GM06990 (cell line): Measurements from ENCODE around the gene ZNF69.
"Not testable (repeated sequence)": the region's sequence is repeated elsewhere in the genome, so short reads cannot be mapped to it uniquely, and the experiment has no call there.

Experiments
- DNase-seq: peaks from one replicate; pipeline ENCODE4 v3.0.0-alpha.2; 2011; ENCODE audit not compliant: insufficient read length; ENCODE audit errors: extremely low read depth
- H3K27me3 ChIP-seq: replicated peaks from 2 replicates; pipeline ENCODE4 v1.6.0; 2011; ENCODE audit warnings: low read length; ENCODE audit not compliant: control insufficient read depth, insufficient read depth
- H3K36me3 ChIP-seq: 2 replicates; pipeline ENCODE4 v1.5.1; 2011; ENCODE audit warnings: low read length; ENCODE audit not compliant: control insufficient read depth, insufficient read depth
- H3K4me3 ChIP-seq: replicated peaks from 2 replicates; pipeline ENCODE4 v1.5.1; 2011; ENCODE audit warnings: low read depth, mild to moderate bottlenecking, control low read depth, low read length
- CTCF ChIP-seq: IDR thresholded peaks from 2 replicates; pipeline ENCODE4 v1.5.1; 2011; ENCODE audit warnings: low read length, control low read depth, mild to moderate bottlenecking, inconsistent platforms; ENCODE audit not compliant: insufficient read depth, poor library complexity, severe bottlenecking

The ZNF69 gene

GRCh38 chr19:11853358-11853757 is 34.2 kb upstream of the ZNF69 start:
- Histone ChIP-seq H3K4me3 (no peak overlapping the region), H3K27me3 (no peaks in the 10 kb centered on the region), H3K36me3 (no peaks in the 10 kb centered on the region; the same call in none of the 2 replicates)
- DNase-seq = no peak
- no peak for TF ChIP-seq CTCF

DNA sequence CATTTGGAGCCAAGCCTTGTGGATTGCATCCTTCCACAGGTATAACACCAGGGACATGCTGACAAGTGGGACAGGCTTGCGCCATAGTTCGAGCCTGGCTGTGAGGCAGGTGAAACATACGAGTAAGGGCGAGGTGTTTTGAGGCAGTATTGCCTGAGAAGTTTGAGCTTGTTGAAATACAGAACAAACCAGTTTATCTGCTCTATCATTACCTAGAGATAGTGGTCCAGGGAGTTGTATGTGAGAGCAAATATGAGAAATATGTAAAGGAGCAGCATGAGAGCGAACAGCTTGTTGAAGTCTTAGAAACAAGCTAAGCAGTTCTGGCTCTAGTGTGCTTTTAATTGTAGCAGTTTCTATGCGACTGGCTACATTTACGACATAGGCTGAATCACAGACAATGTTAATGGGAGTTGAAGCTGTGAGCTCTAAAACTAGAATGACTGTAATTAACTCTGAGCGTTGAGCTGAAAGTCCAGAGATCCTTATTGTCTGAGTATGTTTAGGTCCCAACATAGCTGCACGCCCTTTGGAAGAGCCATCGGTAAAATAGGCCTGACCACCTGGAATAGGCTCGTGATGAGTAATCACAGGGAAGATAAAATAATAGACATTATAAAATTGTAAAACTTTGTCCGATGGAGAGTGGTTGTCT is 30.9 kb upstream of the ZNF69 start:
- no peak for TF ChIP-seq CTCF
- no peak overlapping the region for H3K4me3 ChIP-seq
- H3K36me3 ChIP-seq = no peaks in the 10 kb centered on the region; the same call in none of the 2 replicates
- DNase-seq = no peak
- no peaks in the 10 kb centered on the region for H3K27me3 ChIP-seq

GRCh38 chr19:11860721-11861120 is 26.9 kb upstream of the ZNF69 start:
- TF ChIP-seq CTCF = no peak
- no peaks in the 10 kb centered on the region; the same call in 1 of the 2 replicates for H3K36me3 ChIP-seq

GRCh38 chr19:11861301-11861700 is 26.3 kb upstream of the ZNF69 start:
- no peaks in the 10 kb centered on the region; the same call in 1 of the 2 replicates for H3K36me3 ChIP-seq
- H3K27me3 ChIP-seq = no peaks in the 10 kb centered on the region
- no peak overlapping the region for H3K4me3 ChIP-seq
- no peak for TF ChIP-seq CTCF
- DNase-seq = no peak

More at GRCh38 chr19:11860721-11861120, 26.9 kb upstream of the ZNF69 start:
- Histone ChIP-seq H3K4me3 (no peak overlapping the region), H3K27me3 (no peaks in the 10 kb centered on the region)
- no peak for DNase-seq

DNA sequence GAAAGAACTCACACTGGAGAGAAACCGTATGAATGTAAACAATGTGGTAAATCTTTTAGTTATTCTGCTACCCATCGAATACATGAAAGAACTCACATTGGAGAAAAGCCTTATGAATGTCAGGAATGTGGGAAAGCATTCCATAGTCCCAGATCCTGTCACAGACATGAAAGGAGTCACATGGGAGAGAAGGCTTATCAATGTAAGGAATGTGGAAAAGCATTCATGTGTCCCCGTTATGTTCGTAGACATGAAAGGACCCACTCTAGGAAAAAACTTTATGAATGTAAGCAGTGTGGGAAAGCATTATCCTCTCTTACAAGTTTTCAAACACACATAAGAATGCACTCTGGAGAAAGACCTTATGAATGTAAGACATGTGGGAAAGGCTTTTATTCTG is 19.8 kb upstream of the ZNF69 start:
- H3K36me3 ChIP-seq, DNase-seq, H3K27me3 ChIP-seq, H3K4me3 ChIP-seq: not testable (repeated sequence)

GRCh38 chr19:11868188-11868587 is 19.4 kb upstream of the ZNF69 start:
- TF ChIP-seq CTCF = no peak
- no peak overlapping the region for H3K4me3 ChIP-seq
- H3K36me3 ChIP-seq = peaks cover 3% of the 10 kb centered on the region
- DNase-seq = no peak
- H3K27me3 ChIP-seq = no peaks in the 10 kb centered on the region
